GM23338 (cell line): Measurements from ENCODE around the gene HOXA9.

Experiments
- CREB1 ChIP-seq: fragments of 250-450 bp; sonication (Bioruptor Pico); IDR thresholded peaks from 2 replicates; pipeline ENCODE4 v1.5.0; 2020; ENCODE audit warnings: low read depth, mild to moderate bottlenecking, moderate library complexity
- EZH2 ChIP-seq: fragments of 200-600 bp; sonication (generic); IDR thresholded peaks from one replicate; pipeline ENCODE4 v1.8.0; 2017; ENCODE audit warnings: antibody characterized with exemption, mild to moderate bottlenecking, low read depth; ENCODE audit not compliant: unreplicated experiment
- EZH2phosphoT487 ChIP-seq: fragments of 200-600 bp; sonication (generic); IDR thresholded peaks from one replicate; pipeline ENCODE4 v1.8.1; 2018; ENCODE audit warnings: antibody characterized with exemption; ENCODE audit not compliant: unreplicated experiment
- JUNB ChIP-seq: IDR thresholded peaks from one replicate; pipeline ENCODE4 v1.6.1; 2016; ENCODE audit warnings: antibody characterized with exemption; ENCODE audit not compliant: unreplicated experiment
- POLR2AphosphoS5 ChIP-seq: IDR thresholded peaks from 2 replicates; pipeline ENCODE4 v1.6.1; 2016; ENCODE audit warnings: antibody characterized with exemption, low read depth
- ZNF114 ChIP-seq: fragments of 250-450 bp; sonication (Bioruptor Pico); IDR thresholded peaks from 2 replicates; pipeline ENCODE4 v1.5.0; 2020; ENCODE audit warnings: mild to moderate bottlenecking, moderate library complexity
- ZNF331 ChIP-seq: fragments of 250-450 bp; sonication (Bioruptor Pico); IDR thresholded peaks from 2 replicates; pipeline ENCODE4 v1.5.0; 2020; ENCODE audit warnings: low read depth, mild to moderate bottlenecking, moderate library complexity
- TF ChIP-seq, protein P1 (sequence below), 2 experiments: fragments of 200-600 bp in 1 of 2; sonication (generic) in 1 of 2; conservative IDR thresholded peaks; 2 replicates each; pipeline versions ENCODE4 v1.5.1 to v1.6.1; 2016 to 2017; ENCODE audit warnings: antibody characterized with exemption in 2 of 2, low read depth in 2 of 2, mild to moderate bottlenecking in 2 of 2, moderate library complexity in 1 of 2
- TF ChIP-seq, protein P2 (sequence below): IDR thresholded peaks from one replicate; pipeline ENCODE4 v1.6.1; 2018; ENCODE audit warnings: antibody characterized with exemption; ENCODE audit not compliant: unreplicated experiment
- TF ChIP-seq, protein P3 (sequence below): IDR thresholded peaks from 2 replicates; pipeline ENCODE4 v1.6.1; 2016; ENCODE audit warnings: antibody characterized with exemption

GRCh38 chr7:27143950-27144780 is 21.2 kb downstream of the HOXA9 start:
- TF ChIP-seq, protein P1, sequence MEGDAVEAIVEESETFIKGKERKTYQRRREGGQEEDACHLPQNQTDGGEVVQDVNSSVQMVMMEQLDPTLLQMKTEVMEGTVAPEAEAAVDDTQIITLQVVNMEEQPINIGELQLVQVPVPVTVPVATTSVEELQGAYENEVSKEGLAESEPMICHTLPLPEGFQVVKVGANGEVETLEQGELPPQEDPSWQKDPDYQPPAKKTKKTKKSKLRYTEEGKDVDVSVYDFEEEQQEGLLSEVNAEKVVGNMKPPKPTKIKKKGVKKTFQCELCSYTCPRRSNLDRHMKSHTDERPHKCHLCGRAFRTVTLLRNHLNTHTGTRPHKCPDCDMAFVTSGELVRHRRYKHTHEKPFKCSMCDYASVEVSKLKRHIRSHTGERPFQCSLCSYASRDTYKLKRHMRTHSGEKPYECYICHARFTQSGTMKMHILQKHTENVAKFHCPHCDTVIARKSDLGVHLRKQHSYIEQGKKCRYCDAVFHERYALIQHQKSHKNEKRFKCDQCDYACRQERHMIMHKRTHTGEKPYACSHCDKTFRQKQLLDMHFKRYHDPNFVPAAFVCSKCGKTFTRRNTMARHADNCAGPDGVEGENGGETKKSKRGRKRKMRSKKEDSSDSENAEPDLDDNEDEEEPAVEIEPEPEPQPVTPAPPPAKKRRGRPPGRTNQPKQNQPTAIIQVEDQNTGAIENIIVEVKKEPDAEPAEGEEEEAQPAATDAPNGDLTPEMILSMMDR (conservative IDR thresholded peaks at IDR 0.05; ENCODE audit: low read depth in 2 of 2), result no peak
- TF ChIP-seq EZH2 (peak; percentile 57), POLR2AphosphoS5 (no peak), CREB1 (CRISPR knock-in tag) (no peak), EZH2phosphoT487 (no peak), JUNB (no peak), ZNF331 (no peak), ZNF114 (CRISPR knock-in tag) (no peak)
- TF ChIP-seq, protein P2, sequence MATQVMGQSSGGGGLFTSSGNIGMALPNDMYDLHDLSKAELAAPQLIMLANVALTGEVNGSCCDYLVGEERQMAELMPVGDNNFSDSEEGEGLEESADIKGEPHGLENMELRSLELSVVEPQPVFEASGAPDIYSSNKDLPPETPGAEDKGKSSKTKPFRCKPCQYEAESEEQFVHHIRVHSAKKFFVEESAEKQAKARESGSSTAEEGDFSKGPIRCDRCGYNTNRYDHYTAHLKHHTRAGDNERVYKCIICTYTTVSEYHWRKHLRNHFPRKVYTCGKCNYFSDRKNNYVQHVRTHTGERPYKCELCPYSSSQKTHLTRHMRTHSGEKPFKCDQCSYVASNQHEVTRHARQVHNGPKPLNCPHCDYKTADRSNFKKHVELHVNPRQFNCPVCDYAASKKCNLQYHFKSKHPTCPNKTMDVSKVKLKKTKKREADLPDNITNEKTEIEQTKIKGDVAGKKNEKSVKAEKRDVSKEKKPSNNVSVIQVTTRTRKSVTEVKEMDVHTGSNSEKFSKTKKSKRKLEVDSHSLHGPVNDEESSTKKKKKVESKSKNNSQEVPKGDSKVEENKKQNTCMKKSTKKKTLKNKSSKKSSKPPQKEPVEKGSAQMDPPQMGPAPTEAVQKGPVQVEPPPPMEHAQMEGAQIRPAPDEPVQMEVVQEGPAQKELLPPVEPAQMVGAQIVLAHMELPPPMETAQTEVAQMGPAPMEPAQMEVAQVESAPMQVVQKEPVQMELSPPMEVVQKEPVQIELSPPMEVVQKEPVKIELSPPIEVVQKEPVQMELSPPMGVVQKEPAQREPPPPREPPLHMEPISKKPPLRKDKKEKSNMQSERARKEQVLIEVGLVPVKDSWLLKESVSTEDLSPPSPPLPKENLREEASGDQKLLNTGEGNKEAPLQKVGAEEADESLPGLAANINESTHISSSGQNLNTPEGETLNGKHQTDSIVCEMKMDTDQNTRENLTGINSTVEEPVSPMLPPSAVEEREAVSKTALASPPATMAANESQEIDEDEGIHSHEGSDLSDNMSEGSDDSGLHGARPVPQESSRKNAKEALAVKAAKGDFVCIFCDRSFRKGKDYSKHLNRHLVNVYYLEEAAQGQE, result no peak
- TF ChIP-seq, protein P3, sequence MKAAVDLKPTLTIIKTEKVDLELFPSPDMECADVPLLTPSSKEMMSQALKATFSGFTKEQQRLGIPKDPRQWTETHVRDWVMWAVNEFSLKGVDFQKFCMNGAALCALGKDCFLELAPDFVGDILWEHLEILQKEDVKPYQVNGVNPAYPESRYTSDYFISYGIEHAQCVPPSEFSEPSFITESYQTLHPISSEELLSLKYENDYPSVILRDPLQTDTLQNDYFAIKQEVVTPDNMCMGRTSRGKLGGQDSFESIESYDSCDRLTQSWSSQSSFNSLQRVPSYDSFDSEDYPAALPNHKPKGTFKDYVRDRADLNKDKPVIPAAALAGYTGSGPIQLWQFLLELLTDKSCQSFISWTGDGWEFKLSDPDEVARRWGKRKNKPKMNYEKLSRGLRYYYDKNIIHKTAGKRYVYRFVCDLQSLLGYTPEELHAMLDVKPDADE, result no peak
